NCI-H1048 (cell line): Measurements from ENCODE around the gene SLC27A6.
"Not testable (repeated sequence)": the region's sequence is repeated elsewhere in the genome, so short reads cannot be mapped to it uniquely, and the experiment has no call there.

Experiments
- DNase-seq: peaks from one replicate; lab custom pipeline; 2025; lab: John Stamatoyannopoulos, UW

Gene SLC27A6, protein sequence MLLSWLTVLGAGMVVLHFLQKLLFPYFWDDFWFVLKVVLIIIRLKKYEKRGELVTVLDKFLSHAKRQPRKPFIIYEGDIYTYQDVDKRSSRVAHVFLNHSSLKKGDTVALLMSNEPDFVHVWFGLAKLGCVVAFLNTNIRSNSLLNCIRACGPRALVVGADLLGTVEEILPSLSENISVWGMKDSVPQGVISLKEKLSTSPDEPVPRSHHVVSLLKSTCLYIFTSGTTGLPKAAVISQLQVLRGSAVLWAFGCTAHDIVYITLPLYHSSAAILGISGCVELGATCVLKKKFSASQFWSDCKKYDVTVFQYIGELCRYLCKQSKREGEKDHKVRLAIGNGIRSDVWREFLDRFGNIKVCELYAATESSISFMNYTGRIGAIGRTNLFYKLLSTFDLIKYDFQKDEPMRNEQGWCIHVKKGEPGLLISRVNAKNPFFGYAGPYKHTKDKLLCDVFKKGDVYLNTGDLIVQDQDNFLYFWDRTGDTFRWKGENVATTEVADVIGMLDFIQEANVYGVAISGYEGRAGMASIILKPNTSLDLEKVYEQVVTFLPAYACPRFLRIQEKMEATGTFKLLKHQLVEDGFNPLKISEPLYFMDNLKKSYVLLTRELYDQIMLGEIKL

DNA sequence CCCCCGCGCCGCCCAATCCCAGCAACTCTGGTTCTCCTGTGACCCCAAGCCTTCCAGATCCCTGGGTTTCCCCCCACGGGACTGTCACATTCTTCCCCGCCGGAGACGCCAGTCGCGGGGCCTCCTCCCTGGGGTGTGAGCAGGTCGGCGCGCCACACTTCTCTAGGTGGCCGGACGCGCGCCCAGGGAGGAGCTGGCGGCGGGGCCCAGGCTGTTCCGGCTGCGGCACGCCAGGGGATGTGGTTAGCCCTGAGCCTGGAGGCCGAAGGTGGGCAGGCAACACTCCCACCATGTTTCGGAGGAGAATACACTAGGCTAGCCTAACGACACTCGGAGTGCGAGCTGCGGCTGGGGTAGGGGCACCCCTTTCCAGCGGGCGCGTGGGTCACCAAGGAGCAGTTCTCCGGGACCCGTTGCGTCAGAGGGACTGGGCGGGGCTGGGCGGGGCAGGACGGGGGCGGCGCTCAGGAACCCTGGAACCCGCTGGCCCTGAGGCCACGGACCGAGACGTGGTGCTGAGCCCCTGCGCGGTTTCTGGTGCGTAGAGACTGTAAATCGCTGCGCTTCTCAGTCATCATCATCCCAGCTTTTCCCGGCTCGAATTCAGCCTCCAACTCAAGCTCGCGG, at the start of gene SLC27A6:
Gene SLC27A6 (plus strand): TSS at position 478 of the 627 bp plus-strand sequence. CDS start 650 bp downstream, outside the sequence.
- DNase-seq: no peak

DNA sequence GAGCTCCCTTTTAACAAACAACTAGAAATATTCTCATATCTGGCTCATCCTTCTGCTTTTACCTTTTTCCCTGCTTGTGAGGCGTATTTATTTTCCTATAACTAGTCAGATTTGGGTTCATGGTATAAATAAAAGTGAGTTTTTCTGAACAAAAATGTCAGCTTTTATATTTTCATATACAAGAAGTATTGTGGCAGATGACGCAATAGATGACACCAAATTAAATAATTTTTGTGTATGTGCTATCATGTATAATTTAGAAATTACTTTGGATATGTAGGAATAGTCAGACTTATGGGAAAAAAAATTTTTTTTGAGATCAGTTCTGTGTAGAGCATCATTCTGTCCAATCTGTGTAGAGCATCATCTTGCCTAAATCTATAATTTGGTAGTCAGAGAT, 45.7 kb upstream of the SLC27A6 start:
- DNase-seq: no peak

DNA sequence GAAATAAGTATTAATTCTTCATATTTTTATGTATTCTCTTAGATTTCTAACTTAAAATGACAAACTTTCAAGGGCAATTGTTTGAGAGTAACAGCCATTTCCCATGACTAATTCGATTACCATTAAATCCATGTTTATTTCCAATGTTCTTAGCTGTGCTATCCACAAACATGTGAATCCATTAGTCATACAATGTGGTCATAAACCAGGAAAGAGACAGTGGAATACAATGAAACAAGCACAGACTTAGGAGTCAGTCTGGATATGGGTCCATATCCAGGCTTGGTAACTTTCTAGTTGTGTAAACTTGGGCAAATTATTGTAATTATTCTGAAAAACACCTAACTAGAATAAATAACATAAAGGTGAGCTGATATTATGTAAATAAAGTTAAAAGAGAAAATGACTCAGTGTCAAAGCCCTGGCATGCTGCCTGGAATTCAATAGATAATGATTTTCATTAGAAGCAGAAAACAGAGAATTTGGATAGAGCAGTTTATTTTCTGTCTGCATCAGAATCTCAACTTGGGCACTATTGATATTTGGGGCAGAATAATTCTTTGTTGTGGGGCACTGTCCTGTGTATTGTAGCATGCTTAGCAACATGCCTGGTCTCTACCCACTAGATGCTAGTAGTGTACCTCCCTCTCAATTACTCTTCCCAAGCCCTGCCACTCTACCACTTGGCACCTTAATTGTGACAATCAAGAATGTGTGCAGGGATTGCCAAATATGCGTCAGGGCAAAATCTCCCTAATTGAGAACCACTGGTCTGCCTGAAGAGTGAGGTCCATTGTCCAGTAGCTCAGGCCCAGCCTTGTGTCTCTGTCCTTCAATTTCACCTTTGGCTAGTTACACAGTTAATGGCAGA, 44.7 kb upstream of the SLC27A6 start:
- no peak for DNase-seq

DNA sequence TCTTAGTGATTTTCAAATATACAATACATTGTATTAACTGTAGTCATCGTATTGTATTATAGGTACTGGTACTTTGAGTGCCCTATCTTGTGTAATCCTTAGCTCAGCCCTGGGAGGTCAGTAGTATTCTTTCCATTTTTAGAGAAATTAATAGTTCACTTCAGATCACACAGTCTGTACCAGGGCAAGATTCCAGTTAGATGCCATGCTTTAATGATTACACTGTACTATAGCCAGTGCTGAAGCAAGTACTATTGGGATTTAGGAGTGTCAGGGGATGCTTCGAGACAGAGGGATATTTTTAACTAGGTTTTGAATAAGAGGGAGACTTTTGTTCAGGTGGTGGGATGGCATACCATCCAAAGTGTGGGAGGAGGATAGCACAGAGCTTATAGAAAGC, 41.0 kb upstream of the SLC27A6 start:
- no peak for DNase-seq

DNA sequence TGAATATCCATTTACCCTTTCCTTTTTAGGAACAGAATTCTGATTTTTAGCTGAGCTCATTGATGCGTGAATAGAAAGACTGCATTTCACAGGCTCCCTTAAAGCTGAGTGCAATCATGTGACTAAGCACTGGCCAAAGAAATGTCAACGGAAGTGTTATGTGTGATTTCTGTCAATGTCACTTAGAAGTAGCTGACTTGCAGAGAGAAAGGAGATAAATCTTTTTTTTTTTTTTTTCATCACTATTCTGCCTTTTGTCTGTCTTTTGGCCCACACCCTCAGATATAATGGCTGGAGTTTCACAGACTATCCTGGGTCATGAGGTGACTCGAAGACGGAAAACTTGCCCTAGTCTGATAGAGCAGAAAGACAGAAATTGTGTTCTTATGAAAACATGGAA, 39.3 kb upstream of the SLC27A6 start:
- DNase-seq: no peak

DNA sequence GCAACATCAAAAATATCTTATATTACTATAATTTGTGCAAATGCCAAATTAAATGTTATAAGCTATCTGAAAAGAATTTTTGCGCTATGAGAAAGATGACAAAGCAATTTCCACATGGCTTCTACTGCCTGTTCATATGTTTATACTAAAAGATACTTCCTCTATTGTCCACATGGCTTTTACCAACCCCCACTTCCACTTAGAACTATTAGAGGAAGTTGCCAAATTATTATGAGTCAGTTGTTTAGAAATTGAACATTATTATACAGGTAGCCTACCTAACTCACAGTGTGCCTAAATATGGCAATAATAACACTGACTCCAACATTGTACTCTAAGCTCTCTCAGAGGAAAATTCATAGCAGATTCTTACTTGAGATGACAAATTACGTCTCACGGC, 37.6 kb upstream of the SLC27A6 start:
- DNase-seq: no peak

DNA sequence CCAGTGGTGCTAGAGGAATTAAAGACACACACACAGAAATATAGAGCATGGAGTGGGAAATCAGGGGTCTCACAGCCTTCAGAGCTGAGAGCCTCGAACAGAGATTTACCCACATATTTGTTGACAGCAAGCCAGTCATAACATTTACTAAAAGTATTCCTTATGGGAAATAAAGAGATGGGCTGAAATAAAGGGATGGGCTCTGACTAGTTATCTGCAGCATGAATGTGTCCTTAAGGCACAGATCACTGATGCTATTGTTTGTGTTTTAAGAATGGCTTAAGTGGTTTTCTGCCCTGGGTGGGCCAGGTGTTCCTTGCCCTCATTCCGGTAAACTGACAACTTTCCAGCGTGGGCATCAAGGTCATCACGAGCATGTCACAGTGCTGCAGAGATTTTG, 33.1 kb upstream of the SLC27A6 start:
- not testable (repeated sequence) for DNase-seq

DNA sequence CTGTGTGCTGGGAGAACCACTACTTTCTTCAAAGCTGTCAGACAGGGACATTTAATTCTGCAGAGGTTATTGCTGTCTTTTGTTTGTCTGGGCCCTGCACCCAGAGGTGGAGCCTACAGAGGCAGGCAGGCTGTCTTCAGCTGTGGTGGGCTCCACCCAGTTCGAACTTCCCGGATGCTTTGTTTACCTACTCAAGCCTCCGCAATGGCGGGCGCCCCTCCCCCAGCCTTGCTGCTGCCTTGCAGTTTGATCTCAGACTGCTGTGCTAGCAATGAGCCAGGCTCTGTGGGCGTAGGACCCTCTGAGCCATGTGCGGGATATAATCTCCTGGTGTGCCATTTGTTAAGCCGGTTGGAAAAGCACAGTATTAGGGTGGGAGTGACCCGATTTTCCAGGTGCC, 22.2 kb upstream of the SLC27A6 start:
- DNase-seq: not testable (repeated sequence)

DNA sequence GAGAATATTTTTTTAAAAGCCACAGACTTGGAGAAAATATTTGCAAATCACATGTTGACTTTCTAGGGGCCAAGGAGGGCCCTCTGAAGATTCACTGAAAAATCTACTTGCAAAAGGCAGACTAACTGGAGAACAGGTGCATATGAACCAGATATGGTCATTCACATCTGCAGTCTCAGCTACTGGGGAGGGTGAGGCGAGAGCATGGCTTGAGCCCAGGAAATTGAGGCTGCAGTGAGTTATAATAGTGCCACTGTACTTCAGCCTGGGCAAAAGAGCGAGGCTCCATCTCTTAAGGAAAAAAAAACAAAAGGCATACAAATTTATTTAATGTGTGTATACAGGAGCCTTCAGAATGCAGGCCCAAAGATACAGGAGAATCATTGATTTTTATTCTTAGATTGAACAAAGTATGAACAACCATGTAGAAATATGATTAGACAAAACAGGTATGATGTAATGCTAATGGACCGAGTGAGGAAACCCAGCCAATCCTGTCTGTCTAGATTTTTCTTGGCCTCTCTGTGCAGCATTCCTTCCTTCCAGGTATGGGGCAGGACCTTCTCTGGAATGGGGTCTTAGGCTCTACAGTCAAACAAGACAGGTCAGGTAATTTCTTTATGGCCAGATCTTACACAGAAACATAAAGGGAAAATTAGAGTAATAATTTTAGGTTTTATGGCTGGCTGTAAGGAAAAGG, 15.3 kb upstream of the SLC27A6 start:
- no peak for DNase-seq

DNA sequence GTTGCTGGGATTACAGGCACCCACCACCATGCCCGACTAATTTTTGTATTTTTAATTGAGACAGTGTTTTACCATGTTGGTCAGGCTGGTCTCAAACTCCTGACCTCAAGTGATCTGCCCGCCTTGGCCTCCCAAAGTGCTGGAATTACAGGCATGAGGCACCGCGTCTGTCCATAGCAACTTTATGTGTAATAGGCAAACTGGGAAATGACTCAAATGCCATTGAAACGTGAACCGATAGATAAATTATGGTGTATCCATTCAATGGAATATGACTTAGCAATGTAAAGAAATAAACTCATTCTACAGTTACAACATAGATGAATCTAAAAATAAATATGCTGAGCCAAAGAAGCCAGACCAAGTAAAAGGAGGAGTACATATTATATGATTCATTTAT, 14.0 kb upstream of the SLC27A6 start:
- not testable (repeated sequence) for DNase-seq

DNA sequence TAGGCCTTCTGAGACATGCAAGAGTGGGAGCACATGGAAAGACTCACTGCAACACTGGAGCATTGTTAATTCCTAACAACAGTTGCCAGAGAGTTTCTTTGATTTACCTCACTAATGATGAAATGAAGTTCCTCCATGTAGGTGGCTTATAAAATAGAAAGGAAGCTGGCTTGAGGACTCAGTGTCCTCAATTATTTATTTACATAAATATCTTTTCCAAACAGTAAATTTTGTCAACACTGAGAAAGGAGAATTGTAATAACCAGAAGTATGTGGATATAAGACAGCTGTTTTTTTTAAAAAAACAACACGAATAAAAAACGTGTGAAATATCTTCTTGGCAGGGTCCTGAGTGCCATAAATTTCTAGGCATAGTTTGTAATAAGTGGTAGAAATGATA, 9.1 kb upstream of the SLC27A6 start:
- no peak for DNase-seq

DNA sequence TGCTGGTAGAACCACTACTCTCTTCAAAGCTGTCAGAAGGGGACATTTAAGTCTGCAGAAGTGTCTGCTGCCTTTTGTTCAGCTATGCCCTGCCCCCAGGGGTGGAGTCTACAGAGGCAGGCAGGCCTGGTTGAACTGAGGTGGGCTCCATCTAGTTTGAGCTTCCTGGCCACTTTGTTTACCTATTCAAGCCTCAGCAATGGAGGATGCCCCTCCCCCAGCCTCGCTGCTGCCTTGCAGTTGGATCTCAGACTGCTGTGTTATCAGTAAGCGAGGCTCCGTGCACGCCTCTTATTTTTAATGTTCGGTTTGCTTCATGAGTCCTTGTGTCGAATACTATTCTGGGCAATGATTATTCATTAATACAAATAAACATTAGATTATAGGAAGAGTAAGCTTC, 3.1 kb upstream of the SLC27A6 start:
- DNase-seq: no peak

DNA sequence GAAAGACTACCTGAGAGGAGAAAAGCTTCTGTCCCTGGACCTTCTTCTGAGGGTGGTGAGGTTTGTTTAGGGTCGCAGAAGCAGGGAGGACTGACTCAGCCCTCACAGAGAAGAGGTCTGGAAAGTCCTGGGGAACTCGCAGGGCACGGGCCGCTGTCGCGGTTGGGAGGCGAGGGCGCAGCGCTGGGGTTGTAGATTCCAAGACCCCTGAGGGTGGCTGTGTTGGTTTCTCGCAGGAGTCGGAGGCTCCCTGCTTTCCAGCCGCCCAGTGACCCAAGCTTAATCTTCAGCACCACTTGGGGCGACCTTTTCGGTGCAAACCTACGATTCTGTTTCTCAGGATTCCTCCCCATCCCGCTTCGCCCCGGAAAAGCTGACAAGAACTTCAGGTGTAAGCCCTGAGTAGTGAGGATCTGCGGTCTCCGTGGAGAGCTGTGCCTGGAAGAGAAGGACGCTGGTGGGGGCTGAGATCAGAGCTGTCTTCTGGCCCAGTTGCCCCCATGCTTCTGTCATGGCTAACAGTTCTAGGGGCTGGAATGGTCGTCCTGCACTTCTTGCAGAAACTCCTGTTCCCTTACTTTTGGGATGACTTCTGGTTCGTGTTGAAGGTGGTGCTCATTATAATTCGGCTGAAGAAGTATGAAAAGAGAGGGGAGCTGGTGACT, 482 bp downstream of the SLC27A6 start:
- DNase-seq: no peak

DNA sequence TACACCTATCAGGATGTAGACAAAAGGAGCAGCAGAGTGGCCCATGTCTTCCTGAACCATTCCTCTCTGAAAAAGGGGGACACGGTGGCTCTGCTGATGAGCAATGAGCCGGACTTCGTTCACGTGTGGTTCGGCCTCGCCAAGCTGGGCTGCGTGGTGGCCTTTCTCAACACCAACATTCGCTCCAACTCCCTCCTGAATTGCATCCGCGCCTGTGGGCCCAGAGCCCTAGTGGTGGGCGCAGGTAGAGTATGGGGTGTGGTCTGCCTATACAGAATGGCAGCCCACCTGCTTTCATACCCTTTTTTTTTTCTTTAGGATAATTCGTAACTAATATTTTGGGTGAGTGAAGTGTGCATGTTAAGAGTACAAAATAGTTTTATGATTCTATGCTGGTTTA, 1.1 kb downstream of the SLC27A6 start:
- no peak for DNase-seq

DNA sequence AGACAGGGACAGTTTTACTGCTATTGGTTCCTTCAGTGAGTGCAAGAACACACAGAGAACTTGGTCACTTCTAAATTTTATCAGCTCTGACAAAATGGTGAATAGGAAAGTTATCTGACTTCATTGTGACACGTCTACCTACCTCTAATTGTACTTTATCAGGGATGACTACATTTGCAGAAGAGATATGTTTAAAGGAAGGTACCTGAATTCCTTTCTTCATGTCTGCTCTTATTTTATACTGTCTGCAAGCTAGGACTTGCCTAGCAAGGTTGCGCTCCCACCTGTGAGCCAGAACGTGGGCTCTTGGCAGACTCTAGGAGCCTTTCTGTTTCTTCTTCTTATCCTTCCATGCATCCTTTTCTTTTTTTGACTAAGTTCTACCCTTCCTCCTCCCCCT, 1.6 kb downstream of the SLC27A6 start:
- no peak for DNase-seq

DNA sequence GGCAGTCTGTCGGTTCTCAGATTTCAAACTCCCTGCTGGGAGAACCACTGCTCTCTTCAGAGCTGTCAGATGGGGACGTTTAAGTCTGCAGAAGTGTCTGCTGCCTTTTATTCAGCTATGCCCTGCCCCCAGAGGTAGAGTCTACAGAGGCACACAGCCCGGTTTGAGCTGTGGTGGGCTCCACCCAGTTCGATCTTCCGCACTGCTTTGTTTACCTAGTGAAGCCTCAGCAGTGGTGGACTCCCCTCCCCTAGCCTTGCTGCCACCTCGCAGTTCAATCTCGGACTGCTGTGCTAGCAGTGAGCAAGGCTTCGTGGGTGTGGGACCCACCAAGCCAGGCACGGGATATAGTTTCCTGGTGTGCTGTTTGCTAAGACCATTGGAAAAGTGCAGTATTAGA, 8.0 kb downstream of the SLC27A6 start:
- DNase-seq: no peak

DNA sequence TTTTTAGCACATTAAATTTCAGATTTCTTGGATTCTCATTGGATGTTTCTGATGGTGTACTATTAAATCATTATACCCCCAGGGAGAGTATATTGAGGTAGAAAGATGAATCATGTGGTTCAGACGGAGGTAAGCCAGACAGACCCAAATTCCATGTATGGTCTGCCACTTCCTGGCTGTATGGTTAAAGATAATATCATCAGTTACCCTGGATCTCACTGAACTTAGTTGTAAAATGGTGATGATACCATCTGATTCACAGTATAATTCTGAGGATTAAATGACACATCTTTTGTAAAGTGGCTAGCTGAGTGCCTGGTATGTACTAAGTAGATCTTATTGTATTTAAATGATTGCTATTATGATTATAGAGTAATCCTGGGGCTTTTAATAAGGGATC, 9.3 kb downstream of the SLC27A6 start:
- DNase-seq: no peak

DNA sequence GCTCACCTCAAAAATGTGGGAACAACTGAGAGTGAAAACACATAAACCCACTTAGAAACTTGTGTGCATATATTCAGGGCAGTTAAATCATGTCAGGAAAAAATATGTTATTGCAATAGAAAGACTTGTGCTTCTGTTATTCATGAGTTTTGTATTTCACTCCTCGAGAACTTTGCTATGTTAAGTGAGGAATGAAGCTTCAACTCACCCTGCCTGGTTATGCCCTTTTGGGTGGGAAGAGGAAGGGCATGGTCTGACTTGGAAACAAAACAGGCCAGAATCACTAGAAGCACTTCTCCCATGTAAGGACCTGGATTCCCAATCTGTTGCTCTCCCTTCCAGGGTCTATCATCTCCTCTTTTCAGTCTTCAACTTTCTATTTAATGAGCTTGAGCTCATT, 14.5 kb downstream of the SLC27A6 start:
- no peak for DNase-seq

DNA sequence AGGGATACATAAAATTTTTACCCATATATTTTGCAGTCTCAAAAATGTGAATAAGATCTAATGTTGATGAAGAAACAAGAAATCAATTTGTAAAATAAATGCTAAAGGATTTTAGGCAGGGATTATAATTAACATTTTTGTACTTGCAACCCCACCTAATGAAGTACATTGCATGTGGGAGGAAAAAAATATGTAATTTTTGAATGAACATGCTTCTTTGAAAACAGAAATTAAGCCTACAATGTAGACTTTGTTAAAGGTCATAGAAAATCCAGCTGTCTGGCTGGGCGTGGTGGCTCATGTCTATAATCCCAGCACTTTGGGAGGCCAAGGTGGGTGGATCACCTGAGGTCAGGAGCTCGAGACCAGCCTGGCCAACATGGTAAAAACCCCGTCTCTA, 15.6 kb downstream of the SLC27A6 start:
- DNase-seq: no peak

DNA sequence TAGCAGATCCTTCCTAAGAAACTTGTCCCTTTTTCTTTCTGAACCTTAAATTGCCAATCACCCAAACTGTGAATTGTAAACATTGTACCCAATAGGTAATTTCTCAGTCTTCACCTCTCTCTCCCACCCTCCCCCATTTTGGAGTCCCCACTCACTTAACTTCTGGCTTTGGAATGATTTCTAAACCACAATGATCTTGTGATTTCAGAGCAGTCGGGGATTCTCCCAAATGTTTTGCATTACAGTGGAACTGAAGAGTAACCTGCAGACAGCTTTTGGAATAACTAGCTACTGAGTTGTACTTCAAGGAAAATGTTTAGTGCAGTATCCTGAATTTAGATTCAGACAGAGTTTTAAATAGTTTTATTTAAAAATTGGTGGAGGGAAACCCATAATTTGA, 19.2 kb downstream of the SLC27A6 start:
- no peak for DNase-seq

DNA sequence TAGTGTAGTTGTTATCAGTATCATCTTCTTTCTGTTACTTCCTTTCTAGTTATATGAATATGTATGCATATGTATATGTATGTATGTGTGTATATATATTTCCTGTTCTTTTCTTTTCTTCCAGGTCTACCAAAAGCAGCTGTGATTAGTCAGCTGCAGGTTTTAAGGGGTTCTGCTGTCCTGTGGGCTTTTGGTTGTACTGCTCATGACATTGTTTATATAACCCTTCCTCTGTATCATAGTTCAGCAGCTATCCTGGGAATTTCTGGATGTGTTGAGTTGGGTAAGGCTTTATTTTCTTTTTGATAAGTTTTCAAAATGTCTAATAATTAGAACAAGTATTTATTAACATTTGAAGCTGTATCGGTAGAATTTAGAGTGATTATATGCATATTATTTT, 23.2 kb downstream of the SLC27A6 start:
- no peak for DNase-seq
